ENCODE data around the gene ANKRD33B. TPM values are rescaled to one million over a fixed set of nuclear protein-coding genes. Genes with fewer than 3 reads are reported as not detected.
"Not testable (repeated sequence)": the region's sequence is repeated elsewhere in the genome, so short reads cannot be mapped to it uniquely, and the experiment has no call there.

Gene ANKRD33B
- polyA plus RNA-seq, 3 donors, result 1.6 to 2.1 (median 1.7) TPM

- no peak for DNase-seq
Observed at GRCh38 chr5:10634050-10634449, 70.2 kb downstream of the ANKRD33B start.

GRCh38 chr5:10634562-10634961 is 70.7 kb downstream of the ANKRD33B start:
- no peak for DNase-seq

- peak; percentile 48 for DNase-seq
Observed at GRCh38 chr5:10635257-10635866, 71.5 kb downstream of the ANKRD33B start.

- DNase-seq, result no peak
Observed at GRCh38 chr5:10635867-10636350, 72.0 kb downstream of the ANKRD33B start.

- no peak for DNase-seq
Observed at GRCh38 chr5:10636363-10637142, 72.7 kb downstream of the ANKRD33B start.

GRCh38 chr5:10637944-10638343 is 74.1 kb downstream of the ANKRD33B start:
- DNase-seq, result no peak

GRCh38 chr5:10638723-10639122 is 74.9 kb downstream of the ANKRD33B start:
- DNase-seq, result not testable (repeated sequence)

GRCh38 chr5:10639846-10640368 is 76.0 kb downstream of the ANKRD33B start:
- no peak for DNase-seq

GRCh38 chr5:10642367-10642766 is 78.5 kb downstream of the ANKRD33B start:
- no peak for DNase-seq

GRCh38 chr5:10644192-10644591 is 80.3 kb downstream of the ANKRD33B start:
- no peak for DNase-seq

- DNase-seq, result no peak
Observed at GRCh38 chr5:10645146-10645545, 81.3 kb downstream of the ANKRD33B start.

GRCh38 chr5:10645671-10646070 is 81.8 kb downstream of the ANKRD33B start:
- no peak for DNase-seq

GRCh38 chr5:10647640-10648039 is 83.8 kb downstream of the ANKRD33B start:
- no peak for DNase-seq

- no peak for DNase-seq
Observed at GRCh38 chr5:10648806-10649665, 85.2 kb downstream of the ANKRD33B start.

GRCh38 chr5:10649666-10650380 is 86.0 kb downstream of the ANKRD33B start:
- peak; percentile 64 for DNase-seq

GRCh38 chr5:10652151-10652550 is 88.3 kb downstream of the ANKRD33B start:
- no peak for DNase-seq

- no peak for DNase-seq
Observed at GRCh38 chr5:10652606-10653005, 88.7 kb downstream of the ANKRD33B start.

GRCh38 chr5:10653043-10653442 is 89.2 kb downstream of the ANKRD33B start:
- DNase-seq, result no peak

GRCh38 chr5:10653751-10654400 is 90.0 kb downstream of the ANKRD33B start:
- no peak for DNase-seq

GRCh38 chr5:10654566-10654965 is 90.7 kb downstream of the ANKRD33B start:
- no peak for DNase-seq

All from renal pelvis (tissue), 4 donors.